Heart right ventricle (tissue), 16 donors: ENCODE measurements around the gene SLFNL1. TPM values are rescaled to one million over a fixed set of nuclear protein-coding genes. Genes with fewer than 3 reads are reported as not detected.

Experiments used
- ATAC-seq, 8 donors: fragments of 200-7000 bp; cut with Tn5 transposase; one replicate each; pipeline ENCODE4 v1.9.1; 2020; ENCODE audit warnings: mild to moderate bottlenecking in 8 of 8, moderate library complexity in 8 of 8, moderate number of reproducible peaks in 1 of 8
- DNase-seq, 2 donors: peaks; one replicate each; pipeline ENCODE4 v3.0.0-alpha.2; 2020
- H3K27ac ChIP-seq, 10 donors: fragments of 200-600 bp; sonication (generic) in 2 of 10; one replicate each; pipeline versions ENCODE4 v1.5.0 to v1.8.0; 2020 to 2022; ENCODE audit warnings: mild to moderate bottlenecking in 3 of 10
- H3K27me3 ChIP-seq, 7 donors: fragments of 200-600 bp; one replicate each; pipeline ENCODE4 v1.8.0; 2021 to 2022; ENCODE audit warnings: mild to moderate bottlenecking in 2 of 7
- H3K36me3 ChIP-seq, 9 donors: fragments of 200-600 bp; sonication (generic) in 1 of 9; one replicate each; pipeline versions ENCODE4 v1.5.0 to v1.8.0; 2020 to 2022; ENCODE audit warnings: mild to moderate bottlenecking in 2 of 9
- H3K4me1 ChIP-seq, 9 donors: fragments of 200-600 bp; sonication (generic) in 1 of 9; one replicate each; pipeline versions ENCODE4 v1.5.0 to v1.8.0; 2020 to 2022; ENCODE audit warnings: mild to moderate bottlenecking in 4 of 9
- H3K4me3 ChIP-seq, 10 donors: fragments of 200-600 bp; sonication (generic) in 2 of 10; one replicate each; pipeline versions ENCODE4 v1.5.0 to v1.8.0; 2020 to 2022; ENCODE audit warnings: mild to moderate bottlenecking in 7 of 10, moderate library complexity in 2 of 10
- H3K9me3 ChIP-seq, 11 donors: fragments of 200-600 bp in 10 of 11; sonication (generic) in 2 of 11; one replicate each; pipeline versions ENCODE4 v1.5.0 to v1.8.0; 2013 to 2022; ENCODE audit warnings: mild to moderate bottlenecking in 2 of 11, control low read depth in 1 of 11, moderate library complexity in 1 of 11
- WGBS, 2 donors: extraction: QIAGEN DNeasy Blood & Tissue Kit; methylation state at CpG; one replicate each; pipeline ENCODE4 v1.1.7; 2013; ENCODE audit warnings: inconsistent platforms in 1 of 2; 5-methylcytosine and 5-hydroxymethylcytosine counted together
- intact Hi-C, 10 donors: fragments of 100-400 bp; cut with DNase I; formaldehyde crosslinking; loops; one replicate each; pipeline versions ENCODE4 v1.11.1 to v1.14.2; 2022
- polyA plus RNA-seq, 2 donors: library from polyadenylated mRNA; stranded (reverse); fragments of 200-250 nt; gene quantifications; one replicate each; pipeline ENCODE4 v1.2.3, GENCODE V29; 2013
- total RNA-seq, 10 donors: library from RNA; stranded (reverse); fragmentation: NEBNext Ultra II Directional in 3 of 10; extraction: Animal tissue kit (Norgen Biotek cat#: 25700) in 3 of 10; gene quantifications; one replicate each; pipeline versions ENCODE4 v1.2.1 to v1.2.4, GENCODE V29; 2021 to 2023
- TF ChIP-seq, protein P1 (sequence below), 9 donors: fragments of 200-600 bp; sonication (generic) in 2 of 9; IDR thresholded peaks; one replicate each; pipeline versions ENCODE4 v1.5.0 to v1.8.0; 2021 to 2022; ENCODE audit warnings: antibody characterized with exemption in 9 of 9, mild to moderate bottlenecking in 5 of 9, moderate library complexity in 1 of 9
- donor health status: Arrhythmogenic right ventricular cardiomyopathy.
- donor health status: ischemic (EF 13 %, LVEDD 7.1; RV severe dilation, severe dysfunction).
- donor health status: healthy with polysubstance abuse.
- donor health status: DM: no; HTN: yes; CAD: no.
- donor health status: DM: no; HTN: no; CAD: no.
- donor health status: ischemic (EF 25% LVEDD 6.9; RV normal size, moderate dysfunction).
- donor health status: ischemic (EF 25% LVEDD 5.7; RV mildly dilated, moderate dysfunction).
- donor health status: healthy.
- donor health status: DM: yes; HTN: yes; CAD: no.
- donor health status: Ischemic cardiomyopathy.
- donor health status: ischemic (EF 35%, LVEDD 5.7; RV mildly dilated, moderate dysfunction).
- donor health status: nonischemic (EF 11% LVEDD 7.7; RV severe dilation, severe dysfunction).
- donor health status: DM: yes; HTN: yes; CAD: no.
- donor health status: PGD.
- donor health status: ischemic (EF 29% LVEDD 5.4; RV normal size, mild dysfunction).
- donor health status: nonischemic (EF 23%, LVEDD 6.1; RV moderate dilation, normal function).

The SLFNL1 gene
- total and polyA plus RNA-seq, 12 donors = 0.13 to 0.45 (median 0.22) TPM; not detected in 1

DNA sequence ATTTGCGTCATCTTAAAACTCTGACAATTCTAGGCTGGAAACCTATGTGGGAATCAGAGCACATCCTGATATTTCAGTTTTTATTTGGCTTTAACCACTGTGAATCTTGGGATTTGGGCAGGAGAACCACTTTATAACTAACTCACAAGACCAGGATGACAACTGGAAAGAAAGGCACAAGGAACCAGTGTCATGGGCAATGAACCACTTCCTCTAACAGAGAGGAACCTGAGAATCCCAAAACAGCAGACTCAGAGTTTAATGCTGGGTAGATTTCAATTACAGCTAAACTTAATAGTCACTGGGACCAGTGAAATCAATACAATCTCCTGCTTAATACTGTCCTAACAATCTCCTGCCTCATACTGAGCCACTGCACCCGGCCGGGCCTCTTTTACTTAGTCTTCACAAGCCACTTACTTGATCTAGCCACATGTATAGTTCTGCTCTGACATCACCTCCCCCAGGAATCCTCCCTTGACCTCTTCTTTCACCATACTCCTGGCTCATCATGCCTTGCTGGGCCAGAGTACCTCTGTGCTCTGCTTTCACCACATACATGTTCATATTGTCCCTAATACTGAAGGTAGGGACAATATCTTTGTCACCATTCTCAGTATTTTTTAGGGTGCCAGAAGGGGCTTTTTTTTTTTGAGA is 20.2 kb upstream of the SLFNL1 start:
- H3K4me3 ChIP-seq = no peak overlapping the region
- H3K27me3 ChIP-seq = no peaks in the 10 kb centered on the region
- DNase-seq = no peak
- 94% methylated on average over 3 of the region's 3 CpGs for WGBS, 2 donors
- no peak for ATAC-seq
- H3K27ac ChIP-seq = peak overlapping the region in 1 of 10 donors; percentile 16
- peaks cover 0 to 80% (median 12%) of the 10 kb centered on the region in 9 donors for H3K36me3 ChIP-seq
- intact Hi-C loops = loop anchor here in 2 of 10 donors (10.0 kb wide), 2 partner anchors 73 to 193 kb away; no protein-coding TSS in a partner anchor
- H3K4me1 ChIP-seq = peaks cover 7 to 35% (median 30%) of the 10 kb centered on the region in 9 donors
- TF ChIP-seq, protein P1, sequence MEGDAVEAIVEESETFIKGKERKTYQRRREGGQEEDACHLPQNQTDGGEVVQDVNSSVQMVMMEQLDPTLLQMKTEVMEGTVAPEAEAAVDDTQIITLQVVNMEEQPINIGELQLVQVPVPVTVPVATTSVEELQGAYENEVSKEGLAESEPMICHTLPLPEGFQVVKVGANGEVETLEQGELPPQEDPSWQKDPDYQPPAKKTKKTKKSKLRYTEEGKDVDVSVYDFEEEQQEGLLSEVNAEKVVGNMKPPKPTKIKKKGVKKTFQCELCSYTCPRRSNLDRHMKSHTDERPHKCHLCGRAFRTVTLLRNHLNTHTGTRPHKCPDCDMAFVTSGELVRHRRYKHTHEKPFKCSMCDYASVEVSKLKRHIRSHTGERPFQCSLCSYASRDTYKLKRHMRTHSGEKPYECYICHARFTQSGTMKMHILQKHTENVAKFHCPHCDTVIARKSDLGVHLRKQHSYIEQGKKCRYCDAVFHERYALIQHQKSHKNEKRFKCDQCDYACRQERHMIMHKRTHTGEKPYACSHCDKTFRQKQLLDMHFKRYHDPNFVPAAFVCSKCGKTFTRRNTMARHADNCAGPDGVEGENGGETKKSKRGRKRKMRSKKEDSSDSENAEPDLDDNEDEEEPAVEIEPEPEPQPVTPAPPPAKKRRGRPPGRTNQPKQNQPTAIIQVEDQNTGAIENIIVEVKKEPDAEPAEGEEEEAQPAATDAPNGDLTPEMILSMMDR (IDR thresholded peaks at IDR 0.05) = no peak
- no peaks in the 10 kb centered on the region for H3K9me3 ChIP-seq

DNA sequence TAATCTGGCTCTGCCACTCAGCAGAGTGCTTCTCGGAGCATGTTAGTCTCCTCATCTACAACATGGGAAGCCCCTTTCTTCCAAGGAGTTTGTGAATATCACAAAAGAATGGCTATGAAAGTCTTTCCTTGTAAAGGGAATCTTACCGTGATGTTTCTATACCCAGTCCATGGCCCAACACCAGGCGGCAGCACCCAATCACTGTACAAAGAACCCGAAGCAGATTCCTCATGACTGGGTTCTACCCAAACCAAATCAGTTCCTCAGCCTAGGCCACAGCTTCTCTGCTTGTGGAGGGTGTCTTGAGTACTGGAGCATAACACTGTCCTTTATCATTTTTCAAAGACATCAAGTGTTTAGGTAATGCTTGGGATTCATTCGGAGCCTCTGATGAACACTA is 16.6 kb upstream of the SLFNL1 start:
- no peak overlapping the region for H3K27ac ChIP-seq
- H3K4me1 ChIP-seq = peaks cover 0 to 6% (median 0%) of the 10 kb centered on the region in 9 donors
- H3K9me3 ChIP-seq = no peaks in the 10 kb centered on the region
- TF ChIP-seq, protein P1 (IDR thresholded peaks at IDR 0.05) = peak in 1 of 9 donors; percentile 24
- no peaks in the 10 kb centered on the region for H3K27me3 ChIP-seq
- intact Hi-C loops = no loop called here
- no peak for DNase-seq
- WGBS, 2 donors = 94 to 96% methylated on average over 5 of the region's 5 CpGs
- no peak overlapping the region for H3K4me3 ChIP-seq
- H3K36me3 ChIP-seq = peaks cover 0 to 89% (median 19%) of the 10 kb centered on the region in 9 donors
- ATAC-seq = no peak

DNA sequence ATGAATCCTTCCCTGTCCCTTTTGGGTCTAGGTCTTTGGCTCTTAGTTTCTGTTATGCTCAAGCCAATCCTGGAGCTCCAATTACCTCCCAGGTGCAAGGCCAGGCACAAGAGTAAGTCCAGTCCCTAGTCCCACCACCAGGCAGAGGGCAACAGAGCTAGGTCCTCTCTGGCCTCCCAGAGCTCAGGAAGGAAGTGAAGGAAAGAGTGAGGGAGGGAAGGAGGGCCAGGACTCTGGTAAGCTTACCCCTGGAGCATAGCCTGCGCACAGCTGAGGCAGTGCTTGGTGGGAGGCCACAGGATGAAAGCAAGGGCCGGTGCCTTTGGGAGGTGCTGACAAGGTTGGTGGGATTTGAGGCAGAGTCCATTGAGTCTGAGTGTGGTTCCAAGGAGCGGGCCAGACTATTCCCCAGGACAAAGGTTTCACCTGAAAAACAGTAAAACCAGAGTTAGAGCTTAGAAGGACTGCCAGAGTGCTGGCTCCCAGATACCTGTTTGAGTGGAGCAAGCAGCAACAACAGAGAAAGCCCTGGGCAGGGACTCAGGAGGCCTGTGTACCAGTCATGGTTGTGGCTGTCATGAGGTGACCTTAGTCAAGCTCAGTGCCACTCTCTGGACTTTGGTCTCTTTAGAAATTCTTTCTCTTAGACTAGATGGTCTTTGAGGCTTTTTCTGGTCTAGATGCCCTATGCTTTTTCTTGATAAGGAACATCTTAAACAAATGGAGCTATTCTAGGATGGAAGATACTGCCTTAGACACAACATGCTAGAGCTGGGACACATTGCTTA is 15.8 kb upstream of the SLFNL1 start:
- H3K9me3 ChIP-seq = no peaks in the 10 kb centered on the region
- intact Hi-C loops = no loop called here
- 97 to 98% methylated on average over 3 of the region's 3 CpGs for WGBS, 2 donors
- peaks cover 0 to 6% (median 0%) of the 10 kb centered on the region in 9 donors for H3K4me1 ChIP-seq
- H3K27ac ChIP-seq = no peak overlapping the region
- ATAC-seq (peak in 1 of 8 donors; percentile 43), DNase-seq (no peak)
- TF ChIP-seq, protein P1 (IDR thresholded peaks at IDR 0.05) = no peak
- H3K36me3 ChIP-seq = peaks cover 0 to 97% (median 19%) of the 10 kb centered on the region in 9 donors
- no peaks in the 10 kb centered on the region for H3K27me3 ChIP-seq
- no peak overlapping the region for H3K4me3 ChIP-seq

DNA sequence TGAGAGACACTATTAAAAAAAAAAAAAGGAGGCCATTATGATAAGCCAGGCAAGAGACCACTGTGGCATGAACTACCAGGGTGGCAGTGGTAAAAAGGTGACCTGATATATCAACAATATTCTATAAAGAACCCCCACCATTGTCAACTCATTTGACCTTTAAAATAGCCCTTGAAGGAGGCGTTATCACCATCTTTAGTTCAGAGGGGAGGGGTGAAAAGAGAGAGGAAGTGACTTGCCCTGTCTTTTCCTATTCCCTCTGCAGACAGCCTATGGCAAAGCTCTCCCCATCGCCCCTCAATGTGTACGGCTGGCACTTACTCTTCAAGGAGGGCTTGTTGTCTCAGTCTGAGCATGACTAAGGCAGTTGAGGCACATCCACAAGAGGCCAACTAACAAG is 11.7 kb upstream of the SLFNL1 start:
- ATAC-seq = no peak
- no peak overlapping the region for H3K27ac ChIP-seq
- H3K36me3 ChIP-seq = peaks cover 0 to 100% (median 29%) of the 10 kb centered on the region in 9 donors
- no peak overlapping the region for H3K4me3 ChIP-seq
- WGBS, 2 donors = 90 to 98% methylated on average over 3 of the region's 3 CpGs
- intact Hi-C loops = no loop called here
- no peaks in the 10 kb centered on the region for H3K9me3 ChIP-seq
- TF ChIP-seq, protein P1 (IDR thresholded peaks at IDR 0.05) = no peak
- DNase-seq = no peak
- H3K27me3 ChIP-seq = no peaks in the 10 kb centered on the region
- H3K4me1 ChIP-seq = no peaks in the 10 kb centered on the region
